ENCODE results near the gene GRAMD4.
A peak's percentile ranks its signal among the peaks of the same experiment; 100 is the strongest.
"Not testable (repeated sequence)": the region's sequence is repeated elsewhere in the genome, so short reads cannot be mapped to it uniquely, and the experiment has no call there.

GRAMD4 gene

GRCh38 chr22:46622081-46622521, 1.9 kb downstream of the GRAMD4 start:
- DNase-seq: peak; percentile 45

GRCh38 chr22:46625113-46625842, 5.1 kb downstream of the GRAMD4 start:
- no peak for DNase-seq

- DNase-seq: no peak
These were observed 5.7 kb downstream of the GRAMD4 start for GRCh38 chr22:46625843-46626349.

- no peak for DNase-seq
These were observed 6.2 kb downstream of the GRAMD4 start for GRCh38 chr22:46626356-46626755.

GRCh38 chr22:46626911-46627805, 7.0 kb downstream of the GRAMD4 start:
- DNase-seq: no peak

GRCh38 chr22:46627806-46628482, 7.8 kb downstream of the GRAMD4 start:
- DNase-seq: no peak

- DNase-seq: no peak
These were observed 8.6 kb downstream of the GRAMD4 start for GRCh38 chr22:46628756-46629155.

GRCh38 chr22:46629291-46629690, 9.1 kb downstream of the GRAMD4 start:
- no peak for DNase-seq

GRCh38 chr22:46631113-46631512, 10.9 kb downstream of the GRAMD4 start:
- no peak for DNase-seq

- DNase-seq: no peak
These were observed 12.6 kb downstream of the GRAMD4 start for GRCh38 chr22:46632646-46633249.

- DNase-seq: no peak
These were observed 13.2 kb downstream of the GRAMD4 start for GRCh38 chr22:46633334-46633890.

GRCh38 chr22:46634011-46634699, 14.0 kb downstream of the GRAMD4 start:
- DNase-seq: no peak

GRCh38 chr22:46634973-46635685, 14.9 kb downstream of the GRAMD4 start:
- DNase-seq: not testable (repeated sequence)

- no peak for DNase-seq
These were observed 15.6 kb downstream of the GRAMD4 start for GRCh38 chr22:46635756-46636155.

GRCh38 chr22:46636221-46637002, 16.2 kb downstream of the GRAMD4 start:
- DNase-seq: no peak

- DNase-seq: no peak
These were observed 17.8 kb downstream of the GRAMD4 start for GRCh38 chr22:46637711-46638600.

- peak; percentile 94 for DNase-seq
These were observed 18.6 kb downstream of the GRAMD4 start for GRCh38 chr22:46638601-46639431.

GRCh38 chr22:46639843-46640242, 19.7 kb downstream of the GRAMD4 start:
- no peak for DNase-seq

Data from SHP77 treated with DMSO at 0.1 percent for 48 hours (cell line).